ENCODE results near the gene MYO16. TPM values are rescaled to one million over a fixed set of nuclear protein-coding genes. Genes with fewer than 3 reads are reported as not detected.

MYO16 gene
- polyA plus RNA-seq, 1 donor = 14.5 TPM

GRCh38 chr13:109123971-109124370 lies 494.6 kb downstream of the MYO16 start:
- DNase-seq (ENCODE audit: low read depth) = no peak

- no peak for DNase-seq (ENCODE audit: low read depth)
Observed at GRCh38 chr13:109126178-109126577, 496.8 kb downstream of the MYO16 start.

GRCh38 chr13:109126891-109127641 lies 497.7 kb downstream of the MYO16 start:
- DNase-seq (ENCODE audit: low read depth) = no peak

DNA sequence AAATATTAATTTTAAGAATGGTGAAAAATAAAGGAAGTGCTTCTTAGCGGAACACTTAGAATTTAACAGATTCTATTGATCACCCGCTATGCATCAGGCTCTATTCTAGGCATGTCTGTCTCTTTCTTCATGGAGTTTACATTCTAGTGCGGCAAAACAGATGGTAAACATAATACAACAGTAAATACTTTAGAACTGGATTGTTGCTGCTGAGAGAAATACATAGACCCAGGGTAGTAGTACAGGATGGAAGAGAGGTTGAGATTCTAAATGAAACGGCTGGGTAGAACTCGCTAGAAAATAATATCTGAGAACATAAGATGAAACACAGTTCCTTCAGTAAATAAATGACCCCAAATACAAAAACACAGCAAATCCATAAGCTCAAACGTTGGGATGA lies 498.7 kb downstream of the MYO16 start:
- no peak for DNase-seq (ENCODE audit: low read depth)

DNA sequence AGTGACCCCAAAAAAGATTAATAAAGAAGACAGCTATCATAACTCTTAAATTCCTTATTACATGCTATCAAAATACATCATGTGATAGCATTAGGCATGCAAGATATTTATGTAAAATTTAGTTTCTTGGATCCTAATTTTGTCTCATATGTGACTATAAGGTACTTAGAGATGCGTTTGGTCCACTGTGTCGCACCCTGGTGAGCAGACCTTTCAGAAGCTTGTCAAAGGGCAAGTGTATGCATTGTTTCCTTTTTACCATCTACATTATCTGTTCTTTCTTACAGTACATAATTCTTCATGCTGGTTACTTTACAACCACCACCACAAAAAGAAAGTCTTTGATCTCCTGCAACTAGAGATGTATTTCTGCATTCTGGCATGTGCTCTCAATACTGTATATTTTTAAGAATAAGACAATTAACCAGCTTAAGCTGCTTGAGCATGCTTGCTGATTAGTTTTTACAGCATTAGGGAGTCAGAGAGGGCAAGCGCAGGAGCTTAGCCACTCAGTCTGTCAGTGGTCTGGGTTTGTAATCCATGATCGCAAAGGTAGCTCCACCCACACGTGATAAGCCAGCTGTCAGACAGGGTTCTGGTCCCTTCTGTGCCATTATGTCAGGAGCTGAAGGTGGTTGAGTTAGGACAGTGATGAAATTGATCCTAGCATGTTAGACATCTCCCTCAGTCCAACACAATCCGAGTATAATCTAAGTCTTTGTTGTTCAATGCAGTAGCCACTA lies 500.9 kb downstream of the MYO16 start:
- no peak for DNase-seq (ENCODE audit: low read depth)

DNA sequence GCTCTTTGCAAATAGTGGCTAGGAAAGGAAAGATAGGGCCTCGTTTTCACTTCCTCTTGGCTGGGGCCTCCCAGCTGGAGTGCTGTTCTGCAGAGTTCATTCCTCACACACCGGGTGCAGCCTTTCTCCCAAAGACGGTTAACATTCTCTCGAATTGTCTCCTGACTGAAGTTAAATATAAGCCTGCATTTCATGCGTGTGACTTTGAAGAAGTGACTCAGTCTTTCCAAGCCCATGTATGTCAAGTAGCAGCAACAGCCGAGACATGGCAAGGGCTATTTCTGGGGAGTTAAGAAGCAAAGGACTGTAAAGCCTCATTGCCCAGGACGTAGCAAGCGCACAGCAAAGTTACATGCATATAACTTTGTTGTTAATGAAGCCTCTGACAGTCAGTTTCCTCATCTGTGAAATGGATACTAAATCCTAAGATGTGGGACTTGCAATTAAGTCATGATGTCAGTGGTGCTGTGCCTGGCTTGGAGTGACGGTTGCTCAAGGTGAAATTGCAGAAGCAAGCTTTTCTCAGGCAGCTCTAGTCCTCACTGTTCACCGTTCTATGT lies 502.4 kb downstream of the MYO16 start:
- DNase-seq (ENCODE audit: low read depth) = no peak

DNA sequence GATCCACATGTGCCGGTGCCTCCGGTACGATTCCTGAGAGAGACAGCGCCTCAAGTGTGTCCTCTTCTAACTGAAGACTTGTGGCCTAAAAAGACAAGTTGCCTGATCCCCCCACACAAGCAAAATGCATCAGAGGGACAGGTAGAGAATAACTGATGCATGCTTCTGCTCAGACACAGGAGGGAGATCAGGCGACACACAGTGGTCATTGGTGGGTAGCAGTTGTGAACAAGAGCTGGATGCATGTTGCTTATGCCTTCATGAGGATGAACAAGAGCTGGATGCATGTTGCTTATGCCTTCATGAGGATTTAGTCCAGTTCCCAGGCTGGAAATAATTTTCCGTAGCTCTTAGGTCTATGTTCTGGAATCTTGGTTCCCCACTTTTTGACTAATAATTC lies 505.6 kb downstream of the MYO16 start:
- DNase-seq (ENCODE audit: low read depth) = no peak

DNA sequence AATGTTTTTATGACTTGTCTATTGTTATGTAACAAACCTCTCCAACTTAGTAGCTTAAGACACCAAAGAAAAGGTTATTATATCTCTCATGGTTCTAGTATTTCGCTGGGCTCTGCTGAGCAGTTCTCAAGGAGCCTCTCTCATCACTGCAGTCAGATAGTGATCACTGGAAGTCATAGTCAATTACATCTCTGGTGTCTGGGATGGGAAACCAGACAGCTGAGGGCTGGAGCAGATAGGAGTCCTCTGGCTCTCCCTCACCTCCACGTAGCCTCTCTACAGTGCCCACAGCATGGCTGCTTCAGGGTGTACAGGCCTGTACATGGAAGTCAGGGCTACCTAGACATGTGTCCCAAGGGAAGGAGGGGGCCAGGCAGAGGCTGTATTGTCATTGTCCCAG lies 507.5 kb downstream of the MYO16 start:
- DNase-seq (ENCODE audit: low read depth) = no peak

DNA sequence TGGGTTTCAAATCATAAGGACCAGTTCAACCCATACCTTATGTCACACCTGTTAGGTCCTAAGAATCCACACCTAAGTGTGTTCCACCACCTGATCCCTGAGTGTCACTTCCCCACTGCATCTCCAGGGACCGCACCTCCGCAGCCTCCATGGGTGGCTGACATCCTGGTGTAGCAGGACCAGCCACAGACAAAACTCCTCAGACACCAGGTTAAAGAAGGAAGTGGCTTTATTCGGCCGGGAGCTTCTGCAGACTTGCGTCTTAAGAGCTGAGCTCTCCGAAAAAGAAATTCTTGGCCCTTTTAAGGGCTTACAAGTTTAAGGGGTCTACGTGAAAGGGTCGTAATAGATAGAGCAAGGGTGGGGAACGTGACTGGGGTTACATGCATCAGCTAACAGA lies 509.9 kb downstream of the MYO16 start:
- no peak for DNase-seq (ENCODE audit: low read depth)

- no peak for DNase-seq (ENCODE audit: low read depth)
Observed at GRCh38 chr13:109140054-109140453, 510.6 kb downstream of the MYO16 start.

GRCh38 chr13:109140479-109141349 lies 511.3 kb downstream of the MYO16 start:
- no peak for DNase-seq (ENCODE audit: low read depth)

DNA sequence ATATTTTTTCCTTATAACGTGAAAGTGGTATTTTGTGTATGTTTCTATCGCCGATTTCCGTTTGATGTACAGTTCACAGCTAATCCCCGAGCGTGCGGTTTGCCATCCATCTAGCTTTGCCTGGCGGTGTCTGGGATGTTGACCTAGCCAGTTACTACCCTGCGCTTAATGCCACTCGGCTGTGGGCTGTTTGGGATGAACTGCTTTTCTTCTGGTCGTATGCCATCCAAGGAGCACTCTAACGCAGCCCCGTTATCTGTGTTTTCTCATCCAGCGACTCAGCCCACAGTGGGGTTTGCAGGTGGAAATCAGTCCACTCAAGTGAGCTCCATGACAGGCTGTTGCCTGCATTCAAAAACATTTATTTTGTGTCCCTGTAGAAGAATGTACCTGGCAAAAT lies 512.3 kb downstream of the MYO16 start:
- no peak for DNase-seq (ENCODE audit: low read depth)

DNA sequence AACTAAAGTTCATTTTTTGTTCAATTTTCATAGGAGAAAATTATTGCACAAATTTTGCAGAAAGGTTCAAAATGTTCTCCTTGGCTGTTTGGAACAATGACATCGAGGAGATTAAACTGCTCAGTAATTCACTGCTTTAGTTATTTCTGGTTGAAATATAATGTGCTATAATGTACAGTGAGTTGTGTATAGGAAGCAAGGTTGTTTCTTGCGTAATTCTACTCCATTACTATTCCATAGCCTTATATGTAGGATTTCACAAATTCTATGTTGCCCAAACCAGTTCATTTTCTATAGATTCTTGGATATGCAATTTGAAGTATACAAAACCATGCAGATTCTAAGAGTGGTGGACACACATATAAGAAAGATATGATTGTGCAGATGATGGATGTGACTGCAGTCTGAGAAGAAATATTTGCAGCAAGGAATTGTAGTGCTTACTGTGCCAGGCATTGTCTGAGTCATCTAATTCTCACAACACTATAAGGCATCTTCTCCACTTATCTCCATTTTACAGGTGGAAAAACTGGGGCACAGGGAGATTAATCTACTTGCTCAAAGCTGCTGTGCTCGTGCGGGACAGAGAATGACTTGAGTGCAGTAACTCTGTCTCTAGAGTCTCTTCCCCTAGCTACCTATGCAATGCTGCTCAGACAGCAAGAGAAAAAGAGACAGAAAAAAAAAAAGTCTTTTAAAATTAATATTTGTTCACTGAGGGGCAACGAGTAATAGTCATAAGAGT lies 515.5 kb downstream of the MYO16 start:
- no peak for DNase-seq (ENCODE audit: low read depth)

DNA sequence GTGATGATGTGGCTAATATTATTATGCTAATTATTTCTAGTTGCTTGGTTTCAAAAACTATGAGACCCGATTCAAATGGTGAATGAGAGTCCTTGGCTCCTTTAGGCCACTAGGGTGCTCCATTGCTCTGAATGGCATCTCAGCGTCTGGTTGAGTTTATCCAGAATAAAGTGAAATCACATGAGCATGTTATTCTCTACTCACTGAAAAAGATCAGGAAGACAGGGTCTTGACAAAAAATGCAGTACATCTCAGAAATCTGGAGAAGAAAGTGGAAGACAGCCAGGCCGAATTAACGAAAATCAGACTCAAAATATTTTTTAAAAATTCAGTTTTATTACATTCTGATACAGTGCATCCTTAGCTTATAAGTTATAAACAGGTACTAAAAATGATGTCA lies 516.2 kb downstream of the MYO16 start:
- no peak for DNase-seq (ENCODE audit: low read depth)

DNA sequence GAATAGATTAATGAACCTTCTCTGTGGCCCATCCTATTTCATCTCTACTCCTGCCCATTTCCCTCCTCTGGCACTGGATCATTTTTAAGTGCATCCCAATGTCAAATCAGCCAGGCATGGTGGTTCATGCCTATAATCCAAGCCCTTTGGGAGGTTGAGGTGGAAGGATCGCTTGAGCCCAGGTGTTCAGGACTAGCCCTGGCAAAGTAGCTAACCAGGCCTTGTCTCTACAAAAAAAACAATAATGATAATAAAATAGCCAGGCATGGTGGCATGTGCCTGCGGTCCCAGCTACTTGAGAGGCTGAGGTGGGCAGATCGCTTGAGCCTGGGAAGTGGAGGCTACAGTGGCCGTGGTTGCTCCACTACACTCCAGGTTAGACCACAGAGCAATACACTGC lies 517.0 kb downstream of the MYO16 start:
- DNase-seq (ENCODE audit: low read depth) = no peak

GRCh38 chr13:109146912-109147647 lies 517.7 kb downstream of the MYO16 start:
- DNase-seq (ENCODE audit: low read depth) = no peak

DNA sequence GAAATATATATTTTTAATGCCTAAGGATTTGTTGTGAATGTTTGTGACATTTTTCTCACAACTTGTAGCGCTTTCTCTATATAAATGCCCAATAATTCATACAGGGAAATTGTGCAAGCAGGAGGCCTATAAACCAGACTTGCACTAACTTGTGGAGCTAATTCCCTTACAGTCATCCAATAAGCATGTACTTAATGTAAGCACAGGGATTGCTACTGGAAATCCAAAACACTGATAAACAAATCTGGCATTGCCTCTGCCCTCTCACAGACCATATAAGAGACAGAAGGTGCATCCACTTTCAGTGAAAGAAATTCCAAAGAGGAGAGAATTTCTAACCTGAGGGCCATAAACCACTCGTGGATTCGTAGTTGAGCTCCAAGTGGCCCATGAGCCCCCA lies 518.8 kb downstream of the MYO16 start:
- no peak for DNase-seq (ENCODE audit: low read depth)

DNA sequence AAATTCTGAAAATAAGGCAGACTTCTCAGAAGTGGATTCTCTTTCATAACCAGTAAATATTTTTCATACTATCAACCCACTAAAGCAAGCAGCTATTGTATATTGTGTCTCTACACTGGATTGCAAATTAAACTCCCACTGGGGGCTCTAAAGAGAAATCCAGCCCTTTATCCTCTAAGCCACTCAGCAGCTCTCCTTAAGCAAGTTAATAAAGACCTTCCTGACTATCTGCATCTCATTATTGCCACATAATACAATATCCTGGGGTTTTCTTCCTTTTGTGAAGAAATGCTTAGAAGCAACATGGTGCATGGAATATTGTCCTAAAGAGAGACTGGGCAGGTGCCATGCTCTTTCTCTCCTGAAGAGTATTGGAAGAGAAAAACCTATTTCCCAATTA lies 521.3 kb downstream of the MYO16 start:
- no peak for DNase-seq (ENCODE audit: low read depth)

DNA sequence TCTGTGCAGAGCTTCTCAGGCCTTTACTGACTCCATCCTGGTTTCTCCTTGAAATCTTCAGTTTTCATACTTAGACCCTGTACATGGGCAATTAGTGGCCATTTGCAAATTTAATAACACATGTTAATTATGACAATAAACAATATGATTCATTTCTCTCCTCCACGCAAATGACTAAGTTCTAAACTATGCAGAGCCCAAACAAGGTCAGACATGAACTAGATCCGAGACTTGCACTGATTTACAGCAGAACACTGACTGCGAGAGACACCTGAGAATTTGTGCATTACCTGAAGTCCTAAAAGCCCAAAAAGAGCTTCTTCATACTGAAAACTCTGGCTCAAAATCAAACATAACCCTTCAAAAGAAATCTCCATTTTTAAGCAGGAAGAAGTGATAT lies 521.8 kb downstream of the MYO16 start:
- DNase-seq (ENCODE audit: low read depth) = no peak

DNA sequence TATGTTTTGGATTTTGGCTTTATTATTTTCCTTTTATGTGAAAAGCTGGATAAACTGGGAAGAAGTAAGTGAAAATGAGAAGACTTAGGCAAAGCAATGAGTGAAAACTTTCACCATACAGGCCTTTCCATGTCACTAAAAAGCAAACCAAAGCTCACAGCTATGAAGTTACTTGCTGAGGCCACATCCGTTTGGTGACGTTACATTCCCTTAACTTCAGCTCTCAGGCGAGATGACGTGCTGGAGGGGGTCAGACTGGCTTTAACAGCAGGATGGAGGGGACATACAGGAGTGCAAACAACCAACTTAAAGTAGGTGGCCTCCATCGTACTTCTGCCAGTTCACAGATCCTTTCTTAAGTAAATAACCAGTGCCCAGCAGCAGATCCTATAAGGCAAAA lies 522.3 kb downstream of the MYO16 start:
- no peak for DNase-seq (ENCODE audit: low read depth)

Measured in forelimb muscle (tissue), 1 donor.